HepG2 (cell line): ENCODE measurements around the gene P2RX3. TPM values are rescaled to one million over a fixed set of nuclear protein-coding genes. Genes with fewer than 3 reads are reported as not detected.

Experiments
- ATAC-seq: fragments of 200-7000 bp; cut with Tn5 transposase; 3 replicates; pipeline ENCODE4 v1.9.1; 2020; ENCODE audit warnings: mild to moderate bottlenecking, moderate library complexity
- BruUV-seq: library from RNA; stranded (reverse); fragments of 400-500 nt; replicated peaks from 2 replicates; lab custom pipeline; 2021; lab: Mats Ljungman, UMichigan
- CTCF ChIA-PET: fragments of 300-600 bp; formaldehyde crosslinking; extraction: SDS; loops from one replicate; lab custom pipeline; 2021; ENCODE audit warnings: low total read pairs, inconsistent platforms, low intra/inter-chr PET ratio; lab: Yijun Ruan, JAX
- POLR2A ChIA-PET: fragments of 350-600 bp; sonication (Branson Sonifier 250); formaldehyde crosslinking; loops from one replicate; lab custom pipeline; 2020; ENCODE audit warnings: antibody characterized with exemption, inconsistent platforms; lab: Yijun Ruan, JAX
- DNase-seq: peaks from one replicate; pipeline ENCODE4 v3.0.0-alpha.2; 2015; ENCODE audit warnings: low spot score
- FAIRE-seq: peaks from 3 replicates; lab custom pipeline; 2011; peaks lifted over from hg19 to GRCh38; lab: Jason Lieb, UNC
- H2AFZ ChIP-seq: one replicate; pipeline ENCODE4 v1.6.1; 2011; ENCODE audit warnings: low read length, inconsistent platforms
- H3K27ac ChIP-seq: fragments of 300-600 bp; 3 replicates; pipeline ENCODE4 v1.8.0; 2011; ENCODE audit warnings: mixed run types, mild to moderate bottlenecking, mixed read lengths, low read length, inconsistent platforms; ENCODE audit not compliant: insufficient read depth; ENCODE audit errors: extremely low read length
- H3K27me3 ChIP-seq, 2 experiments: fragments of 200-600 bp in 1 of 2; 2 replicates in 1 of 2; 3 replicates in 1 of 2; pipeline versions ENCODE4 v1.6.0 to v1.8.0; 2011; ENCODE audit warnings: low read length in 2 of 2, mild to moderate bottlenecking in 2 of 2, moderate library complexity in 2 of 2, inconsistent platforms in 1 of 2; ENCODE audit not compliant: insufficient read depth in 2 of 2, control insufficient read depth in 1 of 2
- H3K36me3 ChIP-seq, 2 experiments: fragments of 200-600 bp in 1 of 2; replicated peaks in 1 of 2; 2 replicates in 1 of 2; 3 replicates in 1 of 2; pipeline versions ENCODE4 v1.5.1 to v1.8.0; 2011; ENCODE audit warnings: low read length in 2 of 2, inconsistent platforms in 1 of 2; ENCODE audit not compliant: insufficient read depth in 2 of 2, control insufficient read depth in 1 of 2
- H3K4me1 ChIP-seq: 2 replicates; pipeline ENCODE4 v1.5.1; 2012; ENCODE audit warnings: low read length, inconsistent platforms; ENCODE audit not compliant: insufficient read depth
- H3K4me2 ChIP-seq: 2 replicates; pipeline ENCODE4 v1.6.0; 2011; ENCODE audit warnings: low read depth, low read length, inconsistent platforms
- H3K4me3 ChIP-seq, 3 experiments: fragments of 200-600 bp in 1 of 3; sonication (generic), shearing (Covaris generic) in 1 of 3; replicated peaks in 1 of 3; 2 replicates each; pipeline ENCODE4 v1.5.1; 2011 to 2016; ENCODE audit warnings: low read length in 3 of 3, inconsistent platforms in 2 of 3, low read depth in 2 of 3, mild to moderate bottlenecking in 2 of 3, control low read depth in 1 of 3, mixed read lengths in 1 of 3; ENCODE audit not compliant: insufficient read depth in 1 of 3
- H3K79me2 ChIP-seq: one replicate; pipeline ENCODE4 v1.6.1; 2011; ENCODE audit warnings: low read length, inconsistent platforms; ENCODE audit not compliant: insufficient read depth
- H3K9ac ChIP-seq: 2 replicates; pipeline ENCODE4 v1.6.0; 2011; ENCODE audit warnings: mild to moderate bottlenecking, low read depth, low read length, inconsistent platforms; ENCODE audit not compliant: insufficient read depth
- H3K9me3 ChIP-seq: 2 replicates; pipeline ENCODE4 v1.5.1; 2012; ENCODE audit warnings: mild to moderate bottlenecking, low read length
- H4K20me1 ChIP-seq: 2 replicates; pipeline ENCODE4 v1.6.0; 2011; ENCODE audit warnings: inconsistent platforms, mild to moderate bottlenecking, low read length, moderate library complexity; ENCODE audit not compliant: insufficient read depth
- ARNT ChIP-seq: fragments of 450-650 bp; IDR thresholded peaks from 2 replicates; pipeline ENCODE4 v1.6.1; 2017
- EP300 ChIP-seq, 3 experiments: sonication (generic) in 1 of 3; formaldehyde crosslinking in 1 of 3; IDR thresholded peaks; 2 replicates each; pipeline versions ENCODE4 v1.5.1 to v1.6.1; 2011 to 2020; ENCODE audit warnings: low read depth in 2 of 3, low read length in 2 of 3, borderline replicate concordance in 1 of 3, improper control_type of control experiment in 1 of 3, mild to moderate bottlenecking in 1 of 3, missing genetic modification reagents in 1 of 3, moderate library complexity in 1 of 3
- FOXK1 ChIP-seq: sonication (generic); formaldehyde crosslinking; IDR thresholded peaks from 2 replicates; pipeline ENCODE4 v1.4.0; 2020; ENCODE audit warnings: low read depth, missing genetic modification reagents, borderline replicate concordance
- GFI1 ChIP-seq: sonication (generic); formaldehyde crosslinking; IDR thresholded peaks from 2 replicates; pipeline ENCODE4 v1.5.0; 2020; ENCODE audit warnings: missing genetic modification reagents, mild to moderate bottlenecking, borderline replicate concordance
- NR2F6 ChIP-seq, 2 experiments: IDR thresholded peaks; 2 replicates each; pipeline ENCODE4 v1.6.1; 2016; ENCODE audit warnings: antibody characterized with exemption in 1 of 2, mild to moderate bottlenecking in 1 of 2
- RARA ChIP-seq: IDR thresholded peaks from 2 replicates; pipeline ENCODE4 v1.6.1; 2016; ENCODE audit warnings: missing genetic modification reagents, missing compliant biosample characterization
- TEAD3 ChIP-seq: optimal IDR thresholded peaks from 2 replicates; pipeline ENCODE3; 2016; ENCODE audit warnings: borderline replicate concordance
- ZMYM3 ChIP-seq: sonication (generic); formaldehyde crosslinking; IDR thresholded peaks from 2 replicates; pipeline ENCODE4 v1.5.1; 2020; ENCODE audit warnings: mild to moderate bottlenecking, missing genetic modification reagents
- ZNF350 ChIP-seq: sonication (generic); formaldehyde crosslinking; IDR thresholded peaks from 2 replicates; pipeline ENCODE4 v1.4.0; 2020; ENCODE audit warnings: mild to moderate bottlenecking, low read depth, missing genetic modification reagents, borderline replicate concordance
- WGBS: methylation state at CpG from one replicate; pipeline ENCODE4 v1.1.6; 2017; ENCODE audit warnings: low lambda C conversion rate; 5-methylcytosine and 5-hydroxymethylcytosine counted together
- in situ Hi-C: cut with HindIII; loops from 2 replicates; pipeline ENCODE4 v1.10.0; 2017; ENCODE audit warnings: low pct_unique_long_range_greater_than_20kb; ENCODE audit not compliant: extremely low pct_ligation_motif_present
- intact Hi-C: fragments of 100-400 bp; cut with micrococcal nuclease; formaldehyde crosslinking; loops from one replicate; pipeline ENCODE4 v1.10.0; 2022; ENCODE audit not compliant: unreplicated experiment
- polyA plus RNA-seq, 8 experiments: library from polyadenylated mRNA; depleted of rRNA in 3 of 8; stranded (reverse) in 7 of 8; unstranded in 1 of 8; fragments of >200 nt; fragmentation: Illumina TruSeq in 4 of 8; extraction: Trizol in 4 of 8; gene quantifications; 2 replicates each; pipeline versions ENCODE4 v1.2.1 to v1.2.3, GENCODE V29; 2011 to 2016; ENCODE audit warnings: low read depth in 4 of 8, missing spikeins in 1 of 8, mixed read lengths in 1 of 8; ENCODE audit not compliant: insufficient read depth in 1 of 8
- total RNA-seq, 5 experiments: library from RNA; depleted of rRNA; stranded (reverse); fragments of >200 nt; fragmentation: Illumina TruSeq; extraction: Trizol; gene quantifications; 2 replicates each; pipeline ENCODE4 v1.2.3, GENCODE V29; 2016; ENCODE audit warnings: low read depth in 1 of 5
- TF ChIP-seq, protein P1 (sequence below): sonication (generic); formaldehyde crosslinking; IDR thresholded peaks from 2 replicates; pipeline ENCODE4 v1.5.1; 2020; ENCODE audit warnings: missing genetic modification reagents, mild to moderate bottlenecking, borderline replicate concordance
- TF ChIP-seq, protein P2 (sequence below): sonication (generic); formaldehyde crosslinking; IDR thresholded peaks from 2 replicates; pipeline ENCODE4 v1.5.1; 2020; ENCODE audit warnings: mild to moderate bottlenecking, missing genetic modification reagents, moderate library complexity
- TF ChIP-seq, protein P3 (sequence below): sonication (generic); formaldehyde crosslinking; IDR thresholded peaks from 2 replicates; pipeline ENCODE4 v1.5.1; 2020; ENCODE audit warnings: missing genetic modification reagents, mild to moderate bottlenecking, borderline replicate concordance
- TF ChIP-seq, protein P4 (sequence below): fragments of 450-650 bp; IDR thresholded peaks from 2 replicates; pipeline ENCODE4 v1.6.1; 2017; ENCODE audit warnings: mild to moderate bottlenecking

The P2RX3 gene
- total and polyA plus RNA-seq, 2 of the 13 experiments (the other 11 are each of a cell fraction or from before 2014, with no cell fraction given) = 0.08 TPM; not detected in 1

- no TSS peak for BruUV-seq
- H3K4me1 ChIP-seq = peaks cover 15% of the 10 kb centered on the region
- no peak overlapping the region for H3K4me3 ChIP-seq
- WGBS = 13% methylated on average over 8 of the region's 9 CpGs
- no peak overlapping the region for H2AFZ ChIP-seq
- H3K27ac ChIP-seq = no peak overlapping the region
- ATAC-seq (peak; percentile 55), FAIRE-seq (no peak), DNase-seq (no peak)
- no peak overlapping the region for H3K4me2 ChIP-seq
- H4K20me1 ChIP-seq = no peaks in the 10 kb centered on the region
- H3K79me2 ChIP-seq = no peaks in the 10 kb centered on the region
- H3K36me3 ChIP-seq = no peaks in the 10 kb centered on the region
- intact Hi-C loops = no loop called here
- ChIA-PET CTCF (no interaction called here), POLR2A (interaction anchor here (1.1 to 2.0 kb wide), 2 partner anchors 94 to 98 kb away, joined by 3 to 4 read pairs; no protein-coding TSS in a partner anchor)
- H3K9me3 ChIP-seq = no peaks in the 10 kb centered on the region
- H3K9ac ChIP-seq = no peak overlapping the region
- in situ Hi-C loops = loop anchor here (10.0 kb wide), 1 partner anchor 515 kb away; no protein-coding TSS in a partner anchor
- H3K27me3 ChIP-seq = peaks cover 0 to 8% of the 10 kb centered on the region in 2 experiments; a peak in 2 of 5 replicates
- TF ChIP-seq, protein P1, sequence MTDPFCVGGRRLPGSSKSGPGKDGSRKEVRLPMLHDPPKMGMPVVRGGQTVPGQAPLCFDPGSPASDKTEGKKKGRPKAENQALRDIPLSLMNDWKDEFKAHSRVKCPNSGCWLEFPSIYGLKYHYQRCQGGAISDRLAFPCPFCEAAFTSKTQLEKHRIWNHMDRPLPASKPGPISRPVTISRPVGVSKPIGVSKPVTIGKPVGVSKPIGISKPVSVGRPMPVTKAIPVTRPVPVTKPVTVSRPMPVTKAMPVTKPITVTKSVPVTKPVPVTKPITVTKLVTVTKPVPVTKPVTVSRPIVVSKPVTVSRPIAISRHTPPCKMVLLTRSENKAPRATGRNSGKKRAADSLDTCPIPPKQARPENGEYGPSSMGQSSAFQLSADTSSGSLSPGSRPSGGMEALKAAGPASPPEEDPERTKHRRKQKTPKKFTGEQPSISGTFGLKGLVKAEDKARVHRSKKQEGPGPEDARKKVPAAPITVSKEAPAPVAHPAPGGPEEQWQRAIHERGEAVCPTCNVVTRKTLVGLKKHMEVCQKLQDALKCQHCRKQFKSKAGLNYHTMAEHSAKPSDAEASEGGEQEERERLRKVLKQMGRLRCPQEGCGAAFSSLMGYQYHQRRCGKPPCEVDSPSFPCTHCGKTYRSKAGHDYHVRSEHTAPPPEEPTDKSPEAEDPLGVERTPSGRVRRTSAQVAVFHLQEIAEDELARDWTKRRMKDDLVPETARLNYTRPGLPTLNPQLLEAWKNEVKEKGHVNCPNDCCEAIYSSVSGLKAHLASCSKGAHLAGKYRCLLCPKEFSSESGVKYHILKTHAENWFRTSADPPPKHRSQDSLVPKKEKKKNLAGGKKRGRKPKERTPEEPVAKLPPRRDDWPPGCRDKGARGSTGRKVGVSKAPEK (CRISPR knock-in tag) = no peak
- no peak for TF ChIP-seq NR2F6 (IDR thresholded peaks at IDR 0.05)
- 0 out of 2 replicates have a peak, but pooled peaks have one; percentile 32 for TF ChIP-seq NR2F6 (CRISPR knock-in tag; IDR thresholded peaks at IDR 0.05)
- TF ChIP-seq, protein P2, sequence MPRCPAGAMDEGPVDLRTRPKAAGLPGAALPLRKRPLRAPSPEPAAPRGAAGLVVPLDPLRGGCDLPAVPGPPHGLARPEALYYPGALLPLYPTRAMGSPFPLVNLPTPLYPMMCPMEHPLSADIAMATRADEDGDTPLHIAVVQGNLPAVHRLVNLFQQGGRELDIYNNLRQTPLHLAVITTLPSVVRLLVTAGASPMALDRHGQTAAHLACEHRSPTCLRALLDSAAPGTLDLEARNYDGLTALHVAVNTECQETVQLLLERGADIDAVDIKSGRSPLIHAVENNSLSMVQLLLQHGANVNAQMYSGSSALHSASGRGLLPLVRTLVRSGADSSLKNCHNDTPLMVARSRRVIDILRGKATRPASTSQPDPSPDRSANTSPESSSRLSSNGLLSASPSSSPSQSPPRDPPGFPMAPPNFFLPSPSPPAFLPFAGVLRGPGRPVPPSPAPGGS = no peak
- peak; percentile 66 for TF ChIP-seq TEAD3 (CRISPR knock-in tag)
- 0 out of 2 replicates have a peak, but pooled peaks have one; percentile 16 for TF ChIP-seq RARA (CRISPR knock-in tag)
- TF ChIP-seq GFI1 = 0 out of 2 replicates have a peak, but pooled peaks have one; percentile 44
- TF ChIP-seq, protein P3, sequence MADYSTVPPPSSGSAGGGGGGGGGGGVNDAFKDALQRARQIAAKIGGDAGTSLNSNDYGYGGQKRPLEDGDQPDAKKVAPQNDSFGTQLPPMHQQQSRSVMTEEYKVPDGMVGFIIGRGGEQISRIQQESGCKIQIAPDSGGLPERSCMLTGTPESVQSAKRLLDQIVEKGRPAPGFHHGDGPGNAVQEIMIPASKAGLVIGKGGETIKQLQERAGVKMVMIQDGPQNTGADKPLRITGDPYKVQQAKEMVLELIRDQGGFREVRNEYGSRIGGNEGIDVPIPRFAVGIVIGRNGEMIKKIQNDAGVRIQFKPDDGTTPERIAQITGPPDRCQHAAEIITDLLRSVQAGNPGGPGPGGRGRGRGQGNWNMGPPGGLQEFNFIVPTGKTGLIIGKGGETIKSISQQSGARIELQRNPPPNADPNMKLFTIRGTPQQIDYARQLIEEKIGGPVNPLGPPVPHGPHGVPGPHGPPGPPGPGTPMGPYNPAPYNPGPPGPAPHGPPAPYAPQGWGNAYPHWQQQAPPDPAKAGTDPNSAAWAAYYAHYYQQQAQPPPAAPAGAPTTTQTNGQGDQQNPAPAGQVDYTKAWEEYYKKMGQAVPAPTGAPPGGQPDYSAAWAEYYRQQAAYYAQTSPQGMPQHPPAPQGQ (CRISPR knock-in tag) = no peak
- TF ChIP-seq ARNT = no peak
- TF ChIP-seq ZMYM3 (CRISPR knock-in tag) = no peak
- no peak for TF ChIP-seq ZNF350 (CRISPR knock-in tag)
- 0 out of 4 replicates have a peak, but pooled peaks of 1 of the 2 experiments have one; percentile 11 for TF ChIP-seq EP300 (IDR thresholded peaks at IDR 0.05; ENCODE audit: low read depth in 2 of 2, low read length in 2 of 2)
- TF ChIP-seq EP300 (CRISPR knock-in tag; IDR thresholded peaks at IDR 0.05; ENCODE audit: borderline replicate concordance) = no peak
- TF ChIP-seq, protein P4, sequence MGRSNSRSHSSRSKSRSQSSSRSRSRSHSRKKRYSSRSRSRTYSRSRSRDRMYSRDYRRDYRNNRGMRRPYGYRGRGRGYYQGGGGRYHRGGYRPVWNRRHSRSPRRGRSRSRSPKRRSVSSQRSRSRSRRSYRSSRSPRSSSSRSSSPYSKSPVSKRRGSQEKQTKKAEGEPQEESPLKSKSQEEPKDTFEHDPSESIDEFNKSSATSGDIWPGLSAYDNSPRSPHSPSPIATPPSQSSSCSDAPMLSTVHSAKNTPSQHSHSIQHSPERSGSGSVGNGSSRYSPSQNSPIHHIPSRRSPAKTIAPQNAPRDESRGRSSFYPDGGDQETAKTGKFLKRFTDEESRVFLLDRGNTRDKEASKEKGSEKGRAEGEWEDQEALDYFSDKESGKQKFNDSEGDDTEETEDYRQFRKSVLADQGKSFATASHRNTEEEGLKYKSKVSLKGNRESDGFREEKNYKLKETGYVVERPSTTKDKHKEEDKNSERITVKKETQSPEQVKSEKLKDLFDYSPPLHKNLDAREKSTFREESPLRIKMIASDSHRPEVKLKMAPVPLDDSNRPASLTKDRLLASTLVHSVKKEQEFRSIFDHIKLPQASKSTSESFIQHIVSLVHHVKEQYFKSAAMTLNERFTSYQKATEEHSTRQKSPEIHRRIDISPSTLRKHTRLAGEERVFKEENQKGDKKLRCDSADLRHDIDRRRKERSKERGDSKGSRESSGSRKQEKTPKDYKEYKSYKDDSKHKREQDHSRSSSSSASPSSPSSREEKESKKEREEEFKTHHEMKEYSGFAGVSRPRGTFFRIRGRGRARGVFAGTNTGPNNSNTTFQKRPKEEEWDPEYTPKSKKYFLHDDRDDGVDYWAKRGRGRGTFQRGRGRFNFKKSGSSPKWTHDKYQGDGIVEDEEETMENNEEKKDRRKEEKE = no peak
- no peak for TF ChIP-seq FOXK1 (CRISPR knock-in tag)
Observed at GRCh38 chr11:57359896-57360690, 21.9 kb downstream of the P2RX3 start.
